GM19395 (cell line): ENCODE results near the gene ANKS1B.
"Not testable (repeated sequence)": the region's sequence is repeated elsewhere in the genome, so short reads cannot be mapped to it uniquely, and the experiment has no call there.

Experiments used
- ATAC-seq: cut with Tn5 transposase; IDR thresholded peaks from one replicate; pipeline ENCODE4 v1.9.1; 2021; ENCODE audit warnings: mild to moderate bottlenecking, moderate library complexity; ENCODE audit not compliant: unreplicated experiment

The ANKS1B gene

GRCh38 chr12:99611117-99611516 is 373.6 kb downstream of the ANKS1B start:
- no peak for ATAC-seq

GRCh38 chr12:99609455-99610181 is 375.1 kb downstream of the ANKS1B start:
- no peak for ATAC-seq

GRCh38 chr12:99600388-99600787 is 384.3 kb downstream of the ANKS1B start:
- peak; percentile 87 for ATAC-seq

- ATAC-seq, result no peak
Measured at GRCh38 chr12:99598785-99599184, 386.0 kb downstream of the ANKS1B start.

GRCh38 chr12:99596762-99597161 is 388.0 kb downstream of the ANKS1B start:
- ATAC-seq, result no peak

- ATAC-seq, result not testable (repeated sequence)
Measured at GRCh38 chr12:99577125-99577524, 407.6 kb downstream of the ANKS1B start.

GRCh38 chr12:99573980-99574379 is 410.8 kb downstream of the ANKS1B start:
- no peak for ATAC-seq

GRCh38 chr12:99567072-99567471 is 417.7 kb downstream of the ANKS1B start:
- ATAC-seq, result no peak

- ATAC-seq, result no peak
Measured at GRCh38 chr12:99558109-99558508, 426.6 kb downstream of the ANKS1B start.

- ATAC-seq, result no peak
Measured at GRCh38 chr12:99553461-99553860, 431.3 kb downstream of the ANKS1B start.

- no peak for ATAC-seq
Measured at GRCh38 chr12:99552022-99552421, 432.7 kb downstream of the ANKS1B start.

GRCh38 chr12:99549651-99550050 is 435.1 kb downstream of the ANKS1B start:
- ATAC-seq, result no peak

GRCh38 chr12:99549196-99549595 is 435.5 kb downstream of the ANKS1B start:
- ATAC-seq, result no peak

GRCh38 chr12:99544457-99544856 is 440.3 kb downstream of the ANKS1B start:
- ATAC-seq, result no peak

GRCh38 chr12:99529966-99530365 is 454.8 kb downstream of the ANKS1B start:
- ATAC-seq, result peak; percentile 94

- no peak for ATAC-seq
Measured at GRCh38 chr12:99528478-99528877, 456.3 kb downstream of the ANKS1B start.

GRCh38 chr12:99523853-99524252 is 460.9 kb downstream of the ANKS1B start:
- ATAC-seq, result no peak

GRCh38 chr12:99522456-99522855 is 462.3 kb downstream of the ANKS1B start:
- no peak for ATAC-seq

GRCh38 chr12:99521664-99522063 is 463.1 kb downstream of the ANKS1B start:
- no peak for ATAC-seq

GRCh38 chr12:99513066-99513465 is 471.7 kb downstream of the ANKS1B start:
- no peak for ATAC-seq

- ATAC-seq, result no peak
Measured at GRCh38 chr12:99505805-99506204, 478.9 kb downstream of the ANKS1B start.

GRCh38 chr12:99498756-99499155 is 486.0 kb downstream of the ANKS1B start:
- ATAC-seq, result no peak

GRCh38 chr12:99495799-99496198 is 488.9 kb downstream of the ANKS1B start:
- no peak for ATAC-seq
